GM18499 (cell line): ENCODE results near the gene LAPTM4A.
A peak's percentile ranks its signal among the peaks of the same experiment; 100 is the strongest.
"Not testable (repeated sequence)": the region's sequence is repeated elsewhere in the genome, so short reads cannot be mapped to it uniquely, and the experiment has no call there.

Experiments used
- ATAC-seq: cut with Tn5 transposase; IDR thresholded peaks from one replicate; pipeline ENCODE4 v1.9.1; 2021; ENCODE audit warnings: moderate number of reproducible peaks; ENCODE audit not compliant: insufficient read depth, unreplicated experiment

Gene LAPTM4A

GRCh38 chr2:20051532-20052228 lies at the start of gene LAPTM4A:
Gene LAPTM4A (minus strand): TSS chr2:20051628. CDS start chr2:20051520, 108 bp downstream.
- ATAC-seq, result peak; percentile 89

GRCh38 chr2:20100711-20101110 lies 49.3 kb upstream of the LAPTM4A start:
- ATAC-seq, result no peak

- ATAC-seq, result no peak
These were observed 48.4 kb upstream of the LAPTM4A start for GRCh38 chr2:20099780-20100179.

GRCh38 chr2:20097889-20098714 lies 46.7 kb upstream of the LAPTM4A start:
- ATAC-seq, result no peak

GRCh38 chr2:20095469-20095868 lies 44.0 kb upstream of the LAPTM4A start:
- ATAC-seq, result no peak

- ATAC-seq, result no peak
These were observed 43.5 kb upstream of the LAPTM4A start for GRCh38 chr2:20094955-20095354.

GRCh38 chr2:20094142-20094755 lies 42.8 kb upstream of the LAPTM4A start:
- ATAC-seq, result no peak

GRCh38 chr2:20093263-20094141 lies 42.1 kb upstream of the LAPTM4A start:
- no peak for ATAC-seq

- ATAC-seq, result no peak
These were observed 41.4 kb upstream of the LAPTM4A start for GRCh38 chr2:20092901-20093235.

GRCh38 chr2:20092226-20092900 lies 40.9 kb upstream of the LAPTM4A start:
- no peak for ATAC-seq

GRCh38 chr2:20091305-20091991 lies 40.0 kb upstream of the LAPTM4A start:
- ATAC-seq, result no peak

- ATAC-seq, result no peak
These were observed 38.5 kb upstream of the LAPTM4A start for GRCh38 chr2:20089715-20090464.

GRCh38 chr2:20085909-20086308 lies 34.5 kb upstream of the LAPTM4A start:
- ATAC-seq, result not testable (repeated sequence)

- not testable (repeated sequence) for ATAC-seq
These were observed 31.4 kb upstream of the LAPTM4A start for GRCh38 chr2:20082812-20083211.

- no peak for ATAC-seq
These were observed 30.4 kb upstream of the LAPTM4A start for GRCh38 chr2:20081841-20082240.

GRCh38 chr2:20080839-20081415 lies 29.5 kb upstream of the LAPTM4A start:
- no peak for ATAC-seq

GRCh38 chr2:20080428-20080827 lies 29.0 kb upstream of the LAPTM4A start:
- ATAC-seq, result no peak

- no peak for ATAC-seq
These were observed 28.2 kb upstream of the LAPTM4A start for GRCh38 chr2:20079546-20080115.
